Neural progenitor cell (in vitro differentiated cells): ENCODE data around the gene KIF26B.

Experiments used
- CTCF ChIP-seq: fragments of 200-600 bp; sonication (generic); IDR thresholded peaks from 2 replicates; pipeline ENCODE4 v1.5.1; 2017; ENCODE audit warnings: antibody characterized with exemption, mild to moderate bottlenecking
- EZH2 ChIP-seq: fragments of 200-600 bp; sonication (generic); IDR thresholded peaks from 2 replicates; pipeline ENCODE4 v1.6.1; 2017; ENCODE audit warnings: antibody characterized with exemption, mild to moderate bottlenecking, moderate library complexity
- EZH2phosphoT487 ChIP-seq: fragments of 200-600 bp; sonication (generic); IDR thresholded peaks from 2 replicates; pipeline ENCODE4 v1.6.1; 2017; ENCODE audit warnings: antibody characterized with exemption

GRCh38 chr1:245412306-245412705 is 257.5 kb downstream of the KIF26B start:
- no peak for TF ChIP-seq CTCF
- TF ChIP-seq EZH2phosphoT487: no peak
- no peak for TF ChIP-seq EZH2
